HG03460 (cell line): Measurements from ENCODE around the gene SETD2.
"Not testable (repeated sequence)": the region's sequence is repeated elsewhere in the genome, so short reads cannot be mapped to it uniquely, and the experiment has no call there.

ENCODE experiments used
- ATAC-seq: cut with Tn5 transposase; IDR thresholded peaks from one replicate; pipeline ENCODE4 v1.9.1; 2021; ENCODE audit not compliant: unreplicated experiment

The SETD2 gene, protein sequence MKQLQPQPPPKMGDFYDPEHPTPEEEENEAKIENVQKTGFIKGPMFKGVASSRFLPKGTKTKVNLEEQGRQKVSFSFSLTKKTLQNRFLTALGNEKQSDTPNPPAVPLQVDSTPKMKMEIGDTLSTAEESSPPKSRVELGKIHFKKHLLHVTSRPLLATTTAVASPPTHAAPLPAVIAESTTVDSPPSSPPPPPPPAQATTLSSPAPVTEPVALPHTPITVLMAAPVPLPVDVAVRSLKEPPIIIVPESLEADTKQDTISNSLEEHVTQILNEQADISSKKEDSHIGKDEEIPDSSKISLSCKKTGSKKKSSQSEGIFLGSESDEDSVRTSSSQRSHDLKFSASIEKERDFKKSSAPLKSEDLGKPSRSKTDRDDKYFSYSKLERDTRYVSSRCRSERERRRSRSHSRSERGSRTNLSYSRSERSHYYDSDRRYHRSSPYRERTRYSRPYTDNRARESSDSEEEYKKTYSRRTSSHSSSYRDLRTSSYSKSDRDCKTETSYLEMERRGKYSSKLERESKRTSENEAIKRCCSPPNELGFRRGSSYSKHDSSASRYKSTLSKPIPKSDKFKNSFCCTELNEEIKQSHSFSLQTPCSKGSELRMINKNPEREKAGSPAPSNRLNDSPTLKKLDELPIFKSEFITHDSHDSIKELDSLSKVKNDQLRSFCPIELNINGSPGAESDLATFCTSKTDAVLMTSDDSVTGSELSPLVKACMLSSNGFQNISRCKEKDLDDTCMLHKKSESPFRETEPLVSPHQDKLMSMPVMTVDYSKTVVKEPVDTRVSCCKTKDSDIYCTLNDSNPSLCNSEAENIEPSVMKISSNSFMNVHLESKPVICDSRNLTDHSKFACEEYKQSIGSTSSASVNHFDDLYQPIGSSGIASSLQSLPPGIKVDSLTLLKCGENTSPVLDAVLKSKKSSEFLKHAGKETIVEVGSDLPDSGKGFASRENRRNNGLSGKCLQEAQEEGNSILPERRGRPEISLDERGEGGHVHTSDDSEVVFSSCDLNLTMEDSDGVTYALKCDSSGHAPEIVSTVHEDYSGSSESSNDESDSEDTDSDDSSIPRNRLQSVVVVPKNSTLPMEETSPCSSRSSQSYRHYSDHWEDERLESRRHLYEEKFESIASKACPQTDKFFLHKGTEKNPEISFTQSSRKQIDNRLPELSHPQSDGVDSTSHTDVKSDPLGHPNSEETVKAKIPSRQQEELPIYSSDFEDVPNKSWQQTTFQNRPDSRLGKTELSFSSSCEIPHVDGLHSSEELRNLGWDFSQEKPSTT (N-terminal part only)

DNA sequence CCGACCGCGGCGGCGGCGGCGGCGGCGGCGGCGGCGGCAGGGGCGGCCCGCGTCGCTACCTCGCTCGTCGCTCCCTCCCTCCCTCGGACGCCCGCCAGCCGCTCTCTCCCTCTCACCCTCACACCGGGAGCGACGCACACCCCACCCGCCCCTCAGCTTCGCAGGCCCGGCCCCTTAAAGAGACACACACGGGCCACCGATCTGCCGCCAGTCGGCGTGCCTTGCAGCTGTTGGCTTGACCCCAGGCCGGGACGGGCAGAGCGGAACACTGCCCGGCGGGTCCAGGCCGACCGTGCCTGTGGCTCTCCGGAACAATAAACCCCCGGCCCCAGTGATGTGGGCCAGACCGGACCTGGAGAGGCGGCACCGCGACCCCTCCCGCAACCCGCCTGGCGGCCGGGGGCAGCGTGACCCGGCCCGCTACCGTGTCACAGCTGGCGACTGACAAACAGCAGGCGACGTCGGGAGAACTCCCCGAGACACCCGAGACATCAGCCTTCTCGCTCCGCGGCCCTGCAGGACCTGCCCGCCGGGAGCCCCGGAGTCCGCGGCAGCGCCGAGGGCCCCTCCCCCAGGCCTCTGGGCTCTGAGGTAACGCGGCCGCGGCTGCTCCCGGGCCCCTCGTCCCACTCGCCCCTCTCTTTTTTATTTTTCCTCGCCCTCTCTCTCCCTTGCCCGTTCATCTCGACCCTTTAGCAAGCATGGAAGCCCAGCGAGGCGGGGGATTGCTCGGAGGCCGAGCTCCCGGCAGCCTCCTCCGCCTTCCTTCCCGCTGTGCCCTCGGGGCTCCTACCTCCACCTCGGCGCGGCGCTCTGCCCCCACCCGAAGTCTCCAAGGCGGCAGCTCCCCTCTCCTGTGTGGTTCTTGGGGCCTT, at the start of gene SETD2:
TSS of gene SETD2 (minus strand) at position 107 of the 875 bp plus-strand sequence. CDS start 189 bp downstream, outside the sequence.
- ATAC-seq: peak; percentile 66

DNA sequence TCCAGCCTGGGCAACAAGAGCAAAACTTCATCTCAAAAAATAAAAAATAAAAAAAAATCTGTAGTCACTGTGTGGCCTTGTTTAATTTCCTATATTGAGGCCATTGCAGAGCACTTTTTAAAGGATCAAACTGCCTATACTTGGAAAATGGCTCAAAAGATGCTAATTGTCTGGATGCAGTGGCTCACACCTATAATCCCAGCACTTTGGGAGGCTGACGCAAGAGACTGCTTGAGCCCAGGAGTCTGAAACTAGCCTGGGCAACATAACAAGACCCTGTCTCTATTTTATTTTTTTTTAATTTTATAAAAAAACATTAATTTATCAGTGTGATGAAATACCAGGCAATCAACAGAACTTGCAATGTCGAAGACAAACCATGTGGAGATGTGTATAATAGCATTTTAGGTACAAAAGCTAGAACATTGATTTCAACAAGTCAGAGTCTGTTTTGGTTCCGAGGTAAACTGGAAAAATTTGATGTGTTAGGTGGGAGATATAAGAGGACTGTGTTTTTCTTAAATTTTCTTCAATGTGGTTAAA, 47.0 kb upstream of the SETD2 start:
- no peak for ATAC-seq

DNA sequence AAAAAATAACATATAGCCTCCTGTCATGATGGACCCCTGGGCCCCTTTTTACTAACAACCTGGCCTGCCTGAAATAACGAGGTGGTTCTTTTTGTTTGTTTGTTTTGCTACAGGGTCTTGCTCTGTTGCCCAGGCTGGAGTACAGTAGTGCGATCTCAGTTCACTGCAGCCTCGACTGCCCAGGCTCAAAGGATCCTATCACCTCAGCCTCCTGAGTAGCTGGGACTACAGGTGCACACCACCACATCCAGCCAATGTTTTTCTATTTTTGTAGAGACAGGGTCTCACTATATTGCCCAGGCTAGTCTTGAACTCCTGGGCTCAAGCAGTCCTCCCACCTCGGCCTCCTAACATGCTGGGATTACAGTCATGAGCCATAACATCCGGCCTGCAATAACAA, 42.1 kb upstream of the SETD2 start:
- not testable (repeated sequence) for ATAC-seq

DNA sequence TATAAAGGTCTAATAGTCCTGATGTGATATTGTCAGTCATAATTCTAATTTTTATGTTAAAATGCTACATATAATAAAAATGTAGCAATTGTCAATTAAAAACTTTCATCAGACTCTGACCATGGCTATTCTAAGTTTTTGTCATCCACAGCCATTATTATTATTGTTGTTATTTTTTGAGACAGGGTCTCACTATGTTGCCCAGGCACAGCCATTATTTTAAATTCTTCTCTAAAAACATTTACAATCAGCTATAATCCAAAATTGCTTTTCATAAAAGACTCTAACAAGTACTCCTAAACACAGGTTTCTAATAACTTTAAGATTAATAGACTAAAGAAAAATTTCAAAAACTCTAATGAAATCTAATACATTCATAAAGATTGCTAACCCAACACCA, 41.0 kb upstream of the SETD2 start:
- ATAC-seq: no peak

DNA sequence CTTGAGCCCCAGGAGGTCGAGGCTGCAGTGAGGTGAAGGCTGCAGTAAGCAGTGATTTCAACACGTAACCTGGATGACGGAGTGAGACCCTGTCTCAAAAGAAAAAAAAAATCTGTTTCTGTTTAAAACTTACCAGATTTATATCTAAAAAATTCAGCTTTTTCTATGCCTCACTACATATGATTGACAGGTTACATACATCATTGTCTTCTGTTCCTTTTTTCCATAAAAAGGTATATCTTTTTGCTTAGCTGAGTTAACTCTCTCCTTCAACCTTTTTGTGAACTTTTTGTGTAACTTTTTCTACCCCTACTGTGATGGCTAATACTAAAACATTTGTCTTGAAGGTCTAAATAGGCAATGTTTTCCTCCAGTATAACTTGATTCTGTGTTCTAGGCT, 38.6 kb upstream of the SETD2 start:
- no peak for ATAC-seq

DNA sequence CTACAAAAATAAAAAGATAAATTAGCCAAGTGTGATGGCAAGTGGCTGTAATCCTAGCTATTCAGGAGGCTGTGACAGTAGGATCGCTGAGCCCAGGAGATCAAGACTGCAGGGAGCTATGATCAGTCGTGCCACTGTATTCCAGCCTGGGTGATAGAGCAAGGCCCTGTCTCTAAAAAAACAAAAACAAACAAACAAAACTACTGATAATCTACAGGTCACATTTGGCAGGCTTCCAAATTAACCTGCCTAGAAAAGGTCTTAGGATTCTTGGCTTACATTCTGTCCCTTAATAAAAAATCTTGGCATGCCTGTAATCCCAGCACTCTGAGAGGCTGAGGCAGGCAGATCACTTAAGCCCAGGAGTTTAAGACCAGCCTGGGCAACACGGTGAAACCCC, 33.4 kb upstream of the SETD2 start:
- ATAC-seq: no peak

DNA sequence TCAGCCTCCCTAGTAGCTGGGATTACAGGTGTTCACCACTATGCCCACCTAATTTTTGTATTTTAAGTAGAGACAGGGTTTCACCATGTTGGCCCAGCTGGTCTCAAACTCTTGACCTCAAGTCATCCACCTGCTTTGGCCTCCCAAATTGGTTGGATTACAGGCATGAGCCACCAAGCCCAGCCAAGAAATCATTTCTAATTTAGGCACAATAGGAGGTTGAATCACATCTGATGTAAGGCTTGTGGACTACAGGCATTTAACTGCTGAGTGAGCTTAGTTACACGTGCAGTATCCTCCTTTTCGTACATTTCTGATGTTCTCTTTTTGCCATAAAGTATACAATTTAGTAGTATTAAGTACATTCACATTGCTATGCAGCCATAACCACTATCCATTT, 31.1 kb upstream of the SETD2 start:
- ATAC-seq: no peak

DNA sequence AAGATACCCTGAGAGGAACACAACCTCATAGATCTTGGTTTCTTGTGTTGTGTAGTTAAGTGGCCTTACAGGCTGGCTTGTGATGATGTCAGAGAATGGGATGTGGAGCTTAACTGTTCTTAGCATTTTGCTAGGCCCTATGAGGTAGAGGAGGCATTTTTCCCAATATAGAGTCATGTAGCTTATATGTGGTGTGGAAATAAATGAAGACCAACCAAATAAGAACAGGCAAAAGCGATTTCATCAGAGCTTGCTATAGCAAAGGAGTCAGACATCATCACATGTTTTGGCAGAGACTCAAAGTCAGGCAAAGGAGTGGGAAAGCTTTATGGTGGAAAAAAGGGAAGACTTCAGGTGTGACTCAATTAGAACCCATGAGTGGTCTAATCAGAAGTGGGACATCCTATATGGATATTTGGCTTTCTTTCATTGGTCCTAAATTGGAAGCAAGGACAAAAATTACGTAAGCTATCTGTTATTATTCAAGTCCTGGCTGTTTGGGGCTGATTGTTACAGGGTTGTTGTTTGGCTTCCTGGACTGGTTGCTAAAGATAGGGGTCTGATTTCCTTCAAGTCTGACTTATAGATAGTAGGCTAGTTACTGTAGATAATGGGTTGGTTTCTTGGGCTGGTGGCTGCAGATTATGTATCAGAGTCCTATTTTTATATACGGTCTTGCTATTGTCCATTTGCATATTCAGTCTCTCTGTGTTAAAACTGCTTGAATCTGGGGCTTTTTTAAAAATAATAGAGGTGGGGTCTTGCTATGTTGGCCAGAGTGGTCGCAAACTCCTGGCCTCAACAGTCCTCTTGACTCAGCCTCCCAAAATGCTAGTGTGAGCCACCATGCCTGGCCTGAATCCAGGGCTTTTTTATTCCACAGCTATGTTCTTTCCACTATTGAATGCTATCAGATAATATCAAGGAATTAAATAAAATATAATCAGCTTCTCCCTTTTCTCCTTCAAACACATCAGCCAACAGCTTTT, 30.3 kb upstream of the SETD2 start:
- ATAC-seq: no peak

DNA sequence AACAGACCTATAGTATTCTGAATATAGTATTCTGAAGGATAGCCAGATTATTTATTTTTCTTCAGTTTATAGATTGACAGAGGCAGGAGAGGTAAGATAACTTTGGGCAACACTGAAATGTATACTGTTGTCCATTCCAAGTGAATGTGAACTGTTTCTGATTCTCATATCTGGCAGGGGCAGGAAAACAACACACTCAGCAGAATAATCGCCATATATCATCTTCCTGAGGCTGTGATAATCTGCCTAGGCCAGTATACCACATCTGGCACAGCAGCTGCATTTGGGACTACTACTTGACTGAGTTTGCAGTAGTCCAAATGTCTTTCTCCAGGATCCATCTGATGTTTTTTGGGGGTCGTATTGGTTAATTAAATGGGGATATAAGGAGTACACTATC, 22.4 kb upstream of the SETD2 start:
- ATAC-seq: no peak

DNA sequence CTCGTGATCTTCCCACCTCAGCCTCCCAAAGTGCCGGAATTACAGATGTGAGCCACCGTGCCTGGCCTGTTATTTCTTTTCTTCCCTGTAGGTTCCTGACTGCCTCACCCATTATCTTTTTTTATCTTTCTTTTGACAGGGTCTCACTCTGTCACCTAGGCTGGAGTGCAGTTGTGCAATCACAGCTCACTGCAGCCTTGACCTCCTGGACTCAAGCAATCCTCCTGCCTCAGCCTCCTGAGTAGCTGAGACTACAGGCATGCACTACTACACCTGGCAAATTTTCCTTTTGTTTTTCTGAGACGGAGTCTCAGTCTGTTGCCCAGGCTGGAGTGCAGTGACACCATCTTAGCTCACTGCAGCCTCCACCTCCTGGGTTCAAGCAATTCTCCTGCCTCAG, 17.8 kb upstream of the SETD2 start:
- not testable (repeated sequence) for ATAC-seq

DNA sequence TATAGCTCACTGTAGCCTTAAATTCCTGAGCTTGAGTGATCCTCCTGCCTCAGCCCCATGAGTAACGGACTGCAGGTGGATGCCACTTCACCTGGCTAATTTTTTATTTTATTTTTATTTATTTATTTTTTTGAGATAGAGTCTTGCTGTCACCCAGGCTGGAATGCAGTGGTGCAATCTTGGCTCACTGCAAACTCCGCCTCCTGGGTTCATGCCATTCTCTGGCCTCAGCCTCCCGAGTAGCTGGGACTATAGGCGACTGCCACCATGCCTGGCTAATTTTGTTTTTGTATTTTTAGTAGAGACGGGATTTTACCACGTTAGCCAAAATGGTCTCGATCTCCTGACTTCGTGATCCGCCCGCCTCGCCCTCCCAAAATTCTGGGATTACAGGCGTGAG, 16.1 kb upstream of the SETD2 start:
- not testable (repeated sequence) for ATAC-seq

DNA sequence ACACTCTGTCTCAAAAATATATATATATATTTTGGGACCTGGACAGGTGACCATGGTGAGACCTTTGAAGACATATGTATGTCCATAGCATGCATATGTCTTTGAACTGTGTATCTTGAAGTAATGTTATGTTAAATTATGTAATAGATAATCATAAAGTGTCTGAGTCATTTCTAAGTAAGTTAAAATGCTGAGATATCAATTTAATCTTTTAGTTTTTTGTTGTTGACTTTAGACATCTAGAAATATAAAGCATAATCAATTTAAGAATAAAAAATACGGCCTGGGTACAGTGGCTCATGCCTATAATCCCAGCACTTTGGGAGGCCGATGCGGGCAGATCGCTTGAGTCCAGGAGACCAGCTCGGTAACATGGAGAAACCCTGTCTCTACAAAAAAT, 12.7 kb upstream of the SETD2 start:
- ATAC-seq: no peak

DNA sequence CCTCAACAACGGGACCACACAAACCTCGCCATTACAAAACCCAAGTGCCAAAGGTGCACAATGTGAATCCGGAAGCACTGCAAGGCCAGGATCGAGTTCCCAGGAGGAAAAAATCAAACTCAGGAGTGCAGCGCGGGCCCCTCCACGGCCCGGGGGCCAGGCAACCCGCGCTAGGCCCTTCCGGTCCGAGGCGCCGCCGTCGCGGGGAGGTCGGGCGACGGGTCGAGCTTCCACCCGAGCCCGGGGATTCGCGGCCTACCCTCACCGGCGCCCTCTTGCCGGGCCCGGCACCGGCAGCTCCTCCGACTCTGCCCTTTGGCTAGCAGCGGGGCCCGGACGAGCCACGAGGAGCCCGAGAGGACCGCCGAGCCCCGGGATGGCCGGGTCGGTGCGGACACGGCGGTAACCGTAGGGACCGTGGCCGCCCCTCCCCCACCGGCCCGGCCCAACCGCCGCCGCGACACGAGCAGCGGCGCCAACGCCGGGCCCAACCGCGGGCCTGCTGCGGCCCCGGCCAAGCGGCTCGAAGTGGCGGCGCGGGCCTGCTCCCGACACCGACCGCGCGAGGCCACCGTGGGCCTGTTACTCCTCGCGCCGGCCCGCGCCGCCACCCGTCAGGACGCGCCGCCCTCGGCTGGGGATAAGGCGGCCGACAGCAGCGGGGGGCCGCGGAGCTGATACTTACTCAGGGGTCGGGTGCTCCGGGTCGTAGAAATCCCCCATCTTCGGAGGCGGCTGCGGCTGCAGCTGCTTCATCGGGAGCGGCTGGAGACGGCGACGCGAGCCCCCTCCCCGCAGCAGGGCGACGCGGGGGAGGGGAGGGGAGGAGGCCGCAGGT, 525 bp downstream of the SETD2 start:
- peak; percentile 18 for ATAC-seq

DNA sequence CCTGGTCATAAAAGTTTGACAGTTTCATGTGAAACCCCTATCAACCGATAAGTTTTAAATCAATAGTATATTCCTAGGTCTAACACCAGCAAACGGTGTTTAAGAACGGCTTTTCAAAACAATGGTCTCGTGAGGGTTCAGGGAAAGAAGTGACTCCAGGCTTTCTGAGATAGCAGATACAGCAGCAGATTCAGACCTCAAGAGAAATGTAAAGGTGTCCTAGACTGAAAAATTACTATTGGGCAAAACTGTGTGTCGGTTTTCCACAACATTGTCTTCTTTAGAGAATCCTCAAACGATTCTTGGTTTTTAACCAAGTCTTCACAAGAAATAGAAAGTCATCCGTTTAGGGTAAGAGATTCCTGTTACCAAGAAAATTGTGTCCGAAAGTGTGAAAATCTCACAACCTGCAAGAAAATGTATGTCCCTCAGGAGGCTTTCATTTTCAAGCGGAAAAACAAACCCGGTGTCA, 1.2 kb downstream of the SETD2 start:
- ATAC-seq: no peak

DNA sequence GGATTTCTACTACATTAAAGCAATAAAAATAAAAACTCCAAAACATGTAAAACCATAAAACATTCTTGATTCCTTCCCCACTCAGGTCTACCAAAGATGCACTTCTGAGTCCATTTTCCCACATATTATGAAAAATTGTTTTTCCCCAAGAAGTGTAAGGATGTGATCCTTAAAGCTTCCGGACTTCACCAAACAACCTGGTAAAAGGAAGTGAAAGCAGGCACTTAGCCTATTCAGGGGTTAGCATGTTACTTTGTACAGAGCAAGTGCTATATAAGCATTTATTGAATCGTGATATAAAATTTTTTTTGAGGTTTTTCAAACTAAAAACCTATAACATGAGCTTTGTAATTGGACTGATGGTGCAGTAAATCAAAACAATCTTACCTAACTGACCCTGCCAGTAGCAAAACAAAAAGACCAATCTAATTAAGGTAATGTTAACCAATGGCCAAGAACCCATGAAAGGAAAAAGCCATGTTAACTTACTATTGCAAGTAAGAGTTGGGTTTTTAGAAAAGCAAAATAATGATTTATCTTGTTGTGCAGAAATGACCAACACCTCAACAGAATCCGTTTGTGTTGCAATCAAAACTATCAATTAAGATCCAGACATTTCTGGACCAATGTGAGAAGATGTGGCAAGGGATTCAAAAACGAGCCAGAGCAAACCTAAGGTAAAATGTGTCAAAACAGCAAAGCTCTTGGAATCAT, 1.8 kb downstream of the SETD2 start:
- no peak for ATAC-seq

DNA sequence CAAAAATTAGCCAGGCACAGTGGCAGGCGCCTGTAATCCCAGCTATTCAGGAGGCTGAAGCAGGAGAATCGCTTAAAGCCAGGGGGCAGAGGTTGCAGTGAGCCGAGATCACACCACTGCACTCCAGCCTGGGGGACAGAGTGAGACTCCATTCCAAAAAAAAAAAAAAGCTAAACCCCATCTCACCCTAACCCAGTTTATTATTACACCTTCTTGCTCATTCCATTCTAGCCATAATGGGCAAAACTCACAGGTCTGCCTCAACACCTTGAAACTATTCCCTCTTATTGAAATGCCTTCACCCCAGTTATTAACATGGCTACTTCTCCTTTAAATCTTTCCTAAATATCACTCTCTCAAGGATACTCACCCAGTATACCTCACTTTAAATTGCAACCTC, 4.1 kb downstream of the SETD2 start:
- no peak for ATAC-seq

DNA sequence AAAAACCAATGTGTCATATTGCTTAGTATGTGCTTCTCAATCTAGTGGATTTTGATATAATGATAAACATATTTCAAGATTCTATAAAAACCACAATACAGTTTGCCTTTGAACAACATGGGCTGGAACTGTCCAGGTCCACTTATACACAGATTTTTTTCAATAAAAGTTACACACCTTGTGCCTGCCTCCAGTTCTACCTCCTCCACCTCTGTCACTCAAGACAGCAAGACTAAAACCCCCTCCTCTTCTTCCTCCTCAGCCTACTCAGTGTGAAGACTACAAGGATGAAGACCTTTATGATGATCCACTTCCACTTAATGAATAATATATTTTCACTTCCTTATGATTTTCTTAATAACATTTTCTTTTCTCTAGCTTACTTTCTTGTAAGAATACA, 5.7 kb downstream of the SETD2 start:
- no peak for ATAC-seq
